ENCODE measurements around the gene PTP4A1.

PTP4A1 gene

DNA sequence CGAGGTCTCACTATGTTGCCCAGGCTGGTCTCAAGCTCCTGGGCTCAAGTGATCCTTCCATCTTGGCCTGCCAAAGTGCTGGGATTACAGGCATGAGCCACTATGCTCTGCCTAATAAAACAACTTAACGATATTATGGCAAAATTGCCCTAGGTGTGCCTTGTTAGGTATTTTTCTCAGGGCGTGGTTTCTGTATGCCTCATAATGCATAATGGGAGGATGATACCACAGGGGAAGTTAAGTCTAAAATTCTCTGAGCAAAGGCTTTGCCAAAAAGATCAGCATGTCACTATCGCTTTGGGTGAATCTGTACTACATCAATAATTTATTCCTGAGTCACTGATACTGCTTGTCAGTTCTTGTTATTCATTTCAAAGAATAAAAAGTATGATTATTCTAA is 15.9 kb upstream of the PTP4A1 start:
- DNase-seq (ENCODE audit: low spot score): no peak

DNA sequence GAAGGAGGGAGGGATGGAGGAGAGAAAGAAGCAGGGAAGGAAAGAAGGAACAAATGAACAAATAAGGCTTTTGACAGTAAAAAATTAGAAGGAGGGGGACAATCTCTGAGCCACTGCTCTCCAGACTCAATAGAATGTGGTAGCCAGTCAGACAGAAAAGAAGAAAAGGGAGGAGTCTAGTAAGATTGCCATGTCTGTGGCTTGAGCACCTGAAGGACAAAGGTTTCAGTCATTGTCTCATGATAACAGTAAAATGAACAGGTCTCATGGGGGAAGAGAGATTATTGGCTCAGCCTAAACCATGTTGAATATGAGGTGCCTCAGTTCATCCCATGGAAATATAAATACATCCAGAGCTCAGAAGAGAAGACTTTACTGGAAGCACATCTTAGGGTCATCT is 14.0 kb upstream of the PTP4A1 start:
- DNase-seq (ENCODE audit: low spot score): no peak

DNA sequence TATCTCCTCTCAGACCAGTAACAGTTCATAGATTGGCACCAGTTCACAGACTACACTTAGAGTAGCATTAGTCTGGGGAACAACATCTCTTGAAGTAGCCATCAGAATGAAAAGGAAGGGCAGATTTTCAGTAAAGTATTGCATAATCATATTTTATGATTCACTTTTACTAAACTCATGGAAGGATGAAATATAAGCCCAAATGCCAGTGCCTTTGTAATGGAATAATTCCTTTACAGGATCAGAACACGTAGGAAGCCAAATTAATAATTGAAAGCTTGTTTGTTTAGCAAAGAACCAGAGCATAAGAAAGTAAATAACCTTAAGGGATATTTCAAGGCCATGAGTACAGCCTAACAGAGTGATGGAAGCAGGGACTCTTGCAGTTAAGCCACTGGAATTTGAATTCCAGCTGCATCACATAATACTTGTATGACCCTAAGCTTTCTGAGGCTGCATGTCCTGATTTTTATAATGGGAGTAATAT is 11.4 kb upstream of the PTP4A1 start:
- DNase-seq (ENCODE audit: low spot score): no peak

DNA sequence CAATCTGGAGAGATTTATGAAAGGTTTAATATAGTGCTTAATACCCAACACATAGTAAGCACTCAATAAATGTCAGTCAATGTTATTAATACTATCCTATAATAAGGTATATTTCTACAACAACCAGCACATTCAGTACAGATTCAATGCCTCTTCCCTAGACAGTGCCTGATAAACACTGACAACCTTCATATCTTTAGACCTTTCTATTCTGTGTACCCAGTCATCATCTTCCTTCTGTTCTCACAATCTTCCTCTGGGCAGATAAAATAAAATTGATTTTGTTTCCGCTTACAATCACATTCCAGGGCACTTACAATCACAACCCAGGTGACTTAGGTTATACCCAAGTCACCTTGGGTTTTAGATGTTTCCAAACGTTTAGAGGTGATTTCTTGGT is 11.0 kb upstream of the PTP4A1 start:
- DNase-seq (ENCODE audit: low spot score): no peak

DNA sequence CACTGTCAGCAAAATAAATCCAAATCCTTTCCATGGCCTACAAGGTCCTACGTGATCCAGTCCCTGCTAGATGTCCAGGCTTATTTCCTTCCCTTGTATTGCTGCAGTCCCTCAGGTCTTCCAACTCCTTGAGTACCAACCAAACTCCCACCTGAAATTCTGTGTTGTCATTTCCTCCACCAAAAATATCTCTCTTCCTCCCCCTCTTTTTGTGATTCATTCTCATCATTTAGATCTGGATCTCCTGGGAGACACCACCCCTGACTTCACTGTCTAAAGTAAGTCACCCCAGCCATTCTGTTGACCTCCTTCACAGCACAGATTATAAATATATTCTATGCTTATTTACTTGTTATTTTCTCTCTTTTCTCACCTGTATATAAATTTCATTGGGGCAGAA is 9.0 kb upstream of the PTP4A1 start:
- DNase-seq (ENCODE audit: low spot score): no peak

DNA sequence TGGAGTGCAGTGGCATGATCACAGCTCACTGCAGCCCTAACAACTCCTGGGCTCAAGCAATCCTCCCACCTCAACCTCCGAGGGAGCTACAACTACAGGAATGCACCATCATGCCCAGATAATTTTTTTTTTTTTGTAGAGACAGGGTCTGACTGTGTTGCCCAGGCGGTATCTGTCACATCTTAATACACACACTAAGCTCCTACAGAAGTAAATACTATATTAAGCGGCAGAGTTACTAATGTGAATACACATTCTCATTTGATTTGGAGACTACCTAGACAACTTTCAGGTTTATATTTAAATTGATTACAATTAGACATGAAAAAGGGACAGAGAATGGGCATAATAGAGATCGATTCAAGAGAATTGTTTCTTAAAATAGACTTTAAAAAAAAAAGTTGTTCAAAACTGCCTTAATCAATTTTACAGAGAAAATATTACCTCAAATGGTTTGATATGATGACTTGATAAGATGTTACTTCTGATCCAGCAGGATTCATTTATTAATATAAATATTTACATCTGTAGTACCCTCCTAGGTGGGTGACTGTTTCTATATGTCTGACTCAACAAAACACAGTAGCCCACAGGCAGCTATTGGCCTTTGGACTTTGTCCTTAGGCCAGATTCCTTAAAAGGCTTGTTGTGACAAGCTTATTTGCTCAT is 7.1 kb upstream of the PTP4A1 start:
- no peak for DNase-seq (ENCODE audit: low spot score)

DNA sequence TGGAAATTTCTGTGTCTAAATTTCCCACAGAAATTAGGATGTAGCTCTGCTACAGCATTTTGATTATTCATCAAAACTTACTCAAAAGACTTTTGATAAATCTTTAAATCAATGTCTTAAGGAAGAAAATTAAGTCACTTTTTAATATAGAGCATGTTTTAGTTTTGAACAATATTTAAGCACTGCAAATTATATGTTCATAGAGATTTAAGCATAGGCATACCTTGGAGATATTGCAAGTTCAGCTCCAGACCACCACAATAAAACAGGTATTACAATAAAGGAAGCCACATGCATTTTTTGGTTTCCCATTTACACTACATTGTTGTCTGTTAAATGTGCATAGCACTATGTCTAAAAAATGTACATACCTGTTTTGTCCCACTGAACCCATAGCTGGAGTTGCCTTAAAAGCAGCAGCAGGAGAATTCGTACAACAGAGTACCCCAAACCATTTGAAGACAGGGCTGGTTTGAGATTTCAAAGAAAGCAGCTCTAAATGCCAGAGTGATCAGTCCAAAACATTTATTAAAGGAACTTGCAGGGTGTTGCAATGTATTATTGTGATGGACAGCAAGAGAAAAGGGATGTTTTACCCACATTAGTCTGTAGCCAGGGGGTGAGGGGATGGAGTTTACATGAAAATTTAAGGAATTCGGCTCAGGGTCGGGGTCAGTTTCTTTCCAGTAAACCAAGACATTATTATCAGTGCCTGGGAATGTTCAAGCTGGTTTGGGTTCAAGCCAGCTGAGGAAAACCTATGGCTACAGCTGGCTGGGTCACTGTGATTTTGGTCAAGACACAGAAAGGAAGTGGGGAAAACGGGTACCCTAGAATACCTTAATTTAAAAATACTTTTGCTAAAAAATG is 6.3 kb upstream of the PTP4A1 start:
- DNase-seq (ENCODE audit: low spot score): no peak

DNA sequence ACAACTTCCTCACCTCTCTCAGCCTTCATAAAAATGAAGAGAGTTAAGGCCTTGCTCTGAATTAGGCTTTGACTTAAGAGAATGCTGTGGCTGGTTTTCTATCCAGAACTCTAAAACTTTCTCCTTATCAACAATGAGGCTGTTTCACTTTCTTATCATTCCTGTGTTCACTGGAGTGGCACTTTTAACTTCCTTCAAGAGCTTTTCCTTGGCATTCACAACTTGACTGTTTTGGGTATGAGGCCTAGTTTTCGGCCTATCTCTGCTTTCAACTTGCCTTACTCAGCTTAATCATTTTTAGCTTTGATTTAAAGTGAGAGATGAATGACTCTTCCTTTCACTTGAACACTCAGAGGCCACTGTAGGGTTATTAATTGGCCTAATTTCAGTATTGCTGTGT is 4.3 kb upstream of the PTP4A1 start:
- no peak for DNase-seq (ENCODE audit: low spot score)

DNA sequence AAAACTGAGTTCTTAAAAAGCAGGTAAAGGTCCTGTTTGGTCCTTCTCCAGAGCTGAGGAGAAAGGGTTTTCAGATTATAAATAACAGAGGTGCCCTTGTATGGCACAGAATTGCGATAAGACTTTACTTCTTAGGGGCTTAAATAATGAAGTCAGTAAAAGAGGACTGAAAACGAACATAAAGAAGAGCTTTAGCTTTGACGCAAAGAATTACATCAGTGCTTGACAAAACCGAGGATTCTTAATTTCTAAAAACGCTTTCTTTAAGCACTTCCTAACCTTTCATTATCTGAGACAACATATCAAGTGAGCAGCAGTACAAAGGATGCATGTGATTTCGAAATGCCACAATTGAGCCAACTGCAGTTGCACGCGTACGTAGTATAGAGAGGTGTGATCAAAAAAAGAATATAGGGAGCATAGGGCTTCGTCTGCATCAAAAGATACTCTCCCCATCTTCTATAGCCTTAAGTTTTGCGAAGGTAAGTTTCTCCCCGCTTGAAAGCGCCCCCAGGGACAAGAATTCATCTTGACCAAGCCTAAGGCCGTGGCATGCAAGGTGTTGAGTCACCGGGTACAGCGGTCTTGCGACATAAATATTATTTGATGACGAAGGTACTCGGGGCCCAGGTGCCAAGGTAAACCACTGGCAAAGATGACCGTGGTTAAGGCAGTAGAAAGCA is 778 bp upstream of the PTP4A1 start:
- DNase-seq (ENCODE audit: low spot score): no peak

DNA sequence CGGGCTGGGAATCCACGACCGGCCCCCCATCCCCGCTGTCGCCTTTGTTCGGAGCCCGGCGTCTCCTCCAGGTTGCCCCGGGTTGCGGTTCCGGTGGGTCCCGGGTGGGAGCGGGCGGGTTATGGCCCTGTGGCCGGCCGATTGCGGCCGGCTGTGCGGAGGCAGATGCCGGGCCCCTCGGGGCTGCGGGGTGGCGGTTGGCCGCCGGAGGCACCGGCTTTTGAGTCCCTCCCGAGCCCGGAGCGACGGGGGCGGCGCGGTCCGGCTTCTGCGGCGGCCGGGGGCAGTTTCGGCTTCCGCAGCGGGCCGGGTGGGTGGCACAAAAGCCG is 431 bp downstream of the PTP4A1 start:
- no peak for DNase-seq (ENCODE audit: low spot score)

DNA sequence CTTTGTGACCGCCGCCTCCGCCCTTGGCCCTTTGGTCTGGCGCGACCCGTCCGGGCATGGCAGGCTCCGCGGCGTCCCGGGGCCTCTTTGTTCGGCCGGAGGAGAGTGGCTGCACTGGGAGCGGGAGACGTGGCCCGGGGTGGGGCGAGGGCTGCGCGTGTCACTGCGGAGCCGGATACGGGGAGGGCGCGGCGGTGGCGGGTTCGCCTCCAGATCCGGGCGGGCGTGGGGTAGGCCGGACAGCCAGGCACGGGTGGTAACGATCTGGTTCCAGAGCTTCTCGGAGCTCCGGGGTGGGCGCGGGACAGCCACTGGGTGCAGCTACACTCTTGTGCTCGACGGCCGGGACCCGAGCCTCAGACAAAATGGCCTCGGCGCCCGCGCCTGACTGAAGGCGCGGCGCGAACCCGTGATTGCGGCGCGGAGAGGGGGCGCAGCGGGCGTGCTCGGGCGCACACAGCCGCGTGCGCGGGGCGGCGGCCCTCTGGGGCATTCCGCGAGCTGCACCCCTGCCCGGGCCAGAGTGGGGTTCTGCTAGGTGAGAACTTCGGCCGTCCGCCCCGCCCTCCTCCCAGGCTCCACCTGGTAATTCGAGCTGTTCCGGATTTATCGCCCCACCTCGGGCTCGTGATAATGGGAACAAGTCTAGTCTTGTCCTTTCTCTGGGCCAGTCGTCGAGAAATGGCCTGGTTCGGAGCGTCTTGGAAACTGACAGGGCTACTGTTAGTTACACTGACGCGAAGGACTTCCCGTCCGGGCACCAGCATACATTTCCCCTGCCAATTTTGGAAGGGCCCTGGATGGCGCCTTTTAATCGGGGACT is 1.0 kb downstream of the PTP4A1 start:
- DNase-seq (ENCODE audit: low spot score): peak; percentile 58

DNA sequence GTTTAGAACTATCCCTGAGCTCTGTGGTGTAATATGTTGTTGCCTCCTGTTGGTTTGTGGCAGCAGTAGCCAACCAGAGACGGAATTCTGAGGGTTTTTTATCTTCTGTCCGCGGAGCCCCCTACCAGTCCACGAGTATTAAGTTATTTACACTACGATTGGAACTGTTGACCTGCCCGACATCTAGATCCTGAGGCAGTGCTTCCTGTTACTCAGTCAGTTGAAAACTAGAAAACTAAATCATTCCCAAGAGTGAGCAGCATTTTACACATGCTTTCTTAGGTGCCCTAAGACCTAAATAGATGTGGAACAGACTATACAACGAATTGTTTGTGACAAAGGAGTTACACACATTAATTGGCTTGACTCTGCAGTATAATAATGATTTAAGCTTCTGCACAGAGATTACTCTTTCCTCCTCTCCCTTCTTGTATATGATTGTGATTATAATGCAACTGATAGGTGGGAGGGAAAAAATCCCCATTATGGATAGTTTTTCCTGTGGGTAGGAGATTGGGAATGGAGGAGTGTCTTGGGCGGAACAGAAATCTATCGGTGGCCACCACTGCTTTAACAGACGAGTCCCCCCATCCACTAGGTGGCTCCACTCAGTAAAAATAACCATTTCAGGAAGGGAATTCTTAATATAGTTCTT is 1.7 kb downstream of the PTP4A1 start:
- peak; percentile 67 for DNase-seq (ENCODE audit: low spot score)

DNA sequence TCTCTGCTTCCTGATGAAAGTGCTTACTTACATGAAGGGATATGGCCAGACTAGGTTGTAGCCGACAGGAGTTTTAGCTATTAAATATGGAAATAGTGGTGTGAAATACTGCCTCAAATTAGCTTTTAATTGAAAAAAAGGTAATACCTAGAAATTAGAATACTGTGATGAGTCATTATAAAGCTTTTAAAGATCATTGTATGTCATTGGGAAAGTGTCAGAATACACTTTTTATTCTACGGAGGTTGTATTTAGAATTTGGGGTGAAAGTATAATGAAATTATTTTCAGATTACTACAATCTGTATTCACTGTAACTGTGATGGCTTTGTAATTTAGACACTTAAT is 2.2 kb downstream of the PTP4A1 start:
- no peak for DNase-seq (ENCODE audit: low spot score)

DNA sequence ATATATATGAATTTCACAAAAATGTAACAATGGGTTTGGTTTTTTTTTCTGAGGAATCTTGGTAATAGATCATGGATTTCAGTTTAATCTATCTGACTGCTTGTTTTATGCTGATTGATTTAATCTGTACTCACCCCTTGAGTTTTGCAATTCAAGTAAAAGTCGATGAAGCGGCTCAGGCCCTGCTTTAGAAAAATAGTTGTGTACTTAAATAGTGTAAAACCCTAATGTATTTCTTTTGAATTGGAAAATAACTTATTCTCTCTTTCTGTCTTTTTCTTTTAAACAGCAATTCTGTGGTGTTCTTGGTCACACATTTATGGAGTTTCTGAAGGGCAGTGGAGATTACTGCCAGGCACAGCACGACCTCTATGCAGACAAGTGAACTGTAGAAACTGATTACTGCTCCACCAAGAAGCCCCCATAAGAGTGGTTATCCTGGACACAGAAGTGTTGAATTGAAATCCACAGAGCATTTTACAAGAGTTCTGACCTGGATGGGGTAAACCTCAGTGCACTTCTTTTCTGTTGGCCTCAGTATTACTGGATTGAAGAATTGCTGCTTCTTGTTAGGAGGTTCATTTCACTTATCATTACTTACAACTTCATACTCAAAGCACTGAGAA is 4.0 kb downstream of the PTP4A1 start:
- no peak for DNase-seq (ENCODE audit: low spot score)

DNA sequence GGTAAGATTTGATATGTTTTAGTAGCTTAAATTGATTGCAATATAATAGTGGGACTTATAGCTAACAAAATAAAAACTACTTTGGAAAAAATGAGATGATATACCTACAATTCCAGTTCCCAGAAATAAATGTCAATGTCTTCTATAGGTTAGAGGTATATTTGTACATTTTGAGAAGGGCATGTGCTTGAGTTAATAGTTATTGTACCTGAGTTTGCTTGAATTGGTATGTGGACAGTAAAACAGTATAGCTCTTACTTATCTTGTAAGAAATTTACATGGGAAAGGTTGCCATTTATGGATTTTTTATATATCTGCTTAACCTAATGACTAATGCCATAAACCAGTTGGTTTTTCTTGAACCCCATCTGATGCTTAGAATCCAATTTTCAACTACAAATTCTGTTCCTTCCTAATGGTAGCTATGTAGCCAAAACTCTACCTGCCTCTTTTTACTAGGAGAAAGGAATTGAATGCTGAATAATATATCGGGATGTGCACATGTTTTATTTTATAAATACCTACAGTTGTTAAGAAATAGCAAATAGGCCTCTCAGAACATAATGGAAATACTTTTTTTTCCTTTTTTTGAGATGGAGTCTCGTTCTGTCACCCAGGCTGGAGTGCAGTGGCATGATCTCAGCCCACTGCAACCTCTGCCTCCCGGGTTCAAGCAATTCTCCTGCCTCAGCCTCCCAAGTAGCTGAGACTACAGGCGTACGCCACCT is 4.9 kb downstream of the PTP4A1 start:
- no peak for DNase-seq (ENCODE audit: low spot score)

DNA sequence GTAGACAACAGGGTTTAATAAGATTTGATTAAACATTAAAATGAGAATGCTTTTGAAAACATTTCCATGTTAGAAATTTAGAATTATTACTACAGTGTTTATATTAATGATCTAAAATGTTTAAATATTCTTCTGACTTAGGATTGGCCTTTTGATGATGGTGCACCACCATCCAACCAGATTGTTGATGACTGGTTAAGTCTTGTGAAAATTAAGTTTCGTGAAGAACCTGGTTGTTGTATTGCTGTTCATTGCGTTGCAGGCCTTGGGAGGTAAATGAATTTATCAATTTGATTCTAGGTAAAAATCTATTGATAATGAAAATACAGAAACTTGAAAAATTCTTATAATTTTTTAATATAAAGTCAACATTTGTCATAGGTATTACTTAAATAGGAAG is 6.5 kb downstream of the PTP4A1 start:
- DNase-seq (ENCODE audit: low spot score): no peak

DNA sequence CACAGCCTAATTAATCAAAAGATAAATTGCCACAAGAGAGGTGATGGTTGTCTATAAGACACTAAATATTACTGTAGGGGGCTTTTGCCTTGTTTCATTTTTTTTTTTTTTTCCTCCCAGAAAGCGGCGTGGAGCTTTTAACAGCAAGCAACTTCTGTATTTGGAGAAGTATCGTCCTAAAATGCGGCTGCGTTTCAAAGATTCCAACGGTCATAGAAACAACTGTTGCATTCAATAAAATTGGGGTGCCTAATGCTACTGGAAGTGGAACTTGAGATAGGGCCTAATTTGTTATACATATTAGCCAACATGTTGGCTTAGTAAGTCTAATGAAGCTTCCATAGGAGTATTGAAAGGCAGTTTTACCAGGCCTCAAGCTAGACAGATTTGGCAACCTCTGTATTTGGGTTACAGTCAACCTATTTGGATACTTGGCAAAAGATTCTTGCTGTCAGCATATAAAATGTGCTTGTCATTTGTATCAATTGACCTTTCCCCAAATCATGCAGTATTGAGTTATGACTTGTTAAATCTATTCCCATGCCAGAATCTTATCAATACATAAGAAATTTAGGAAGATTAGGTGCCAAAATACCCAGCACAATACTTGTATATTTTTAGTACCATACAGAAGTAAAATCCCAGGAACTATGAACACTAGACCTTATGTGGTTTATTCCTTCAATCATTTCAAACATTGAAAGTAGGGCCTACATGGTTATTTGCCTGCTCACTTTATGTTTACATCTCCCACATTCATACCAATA is 7.8 kb downstream of the PTP4A1 start:
- no peak for DNase-seq (ENCODE audit: low spot score)

DNA sequence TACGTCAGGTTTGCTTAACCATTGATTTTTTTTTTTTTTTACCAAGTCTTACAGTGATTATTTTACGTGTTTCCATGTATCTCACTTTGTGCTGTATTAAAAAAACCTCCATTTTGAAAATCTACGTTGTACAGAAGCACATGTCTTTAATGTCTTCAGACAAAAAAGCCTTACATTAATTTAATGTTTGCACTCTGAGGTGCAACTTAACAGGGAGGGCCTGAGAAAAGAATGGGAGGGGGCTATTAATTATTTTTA is 8.4 kb downstream of the PTP4A1 start:
- DNase-seq (ENCODE audit: low spot score): no peak

DNA sequence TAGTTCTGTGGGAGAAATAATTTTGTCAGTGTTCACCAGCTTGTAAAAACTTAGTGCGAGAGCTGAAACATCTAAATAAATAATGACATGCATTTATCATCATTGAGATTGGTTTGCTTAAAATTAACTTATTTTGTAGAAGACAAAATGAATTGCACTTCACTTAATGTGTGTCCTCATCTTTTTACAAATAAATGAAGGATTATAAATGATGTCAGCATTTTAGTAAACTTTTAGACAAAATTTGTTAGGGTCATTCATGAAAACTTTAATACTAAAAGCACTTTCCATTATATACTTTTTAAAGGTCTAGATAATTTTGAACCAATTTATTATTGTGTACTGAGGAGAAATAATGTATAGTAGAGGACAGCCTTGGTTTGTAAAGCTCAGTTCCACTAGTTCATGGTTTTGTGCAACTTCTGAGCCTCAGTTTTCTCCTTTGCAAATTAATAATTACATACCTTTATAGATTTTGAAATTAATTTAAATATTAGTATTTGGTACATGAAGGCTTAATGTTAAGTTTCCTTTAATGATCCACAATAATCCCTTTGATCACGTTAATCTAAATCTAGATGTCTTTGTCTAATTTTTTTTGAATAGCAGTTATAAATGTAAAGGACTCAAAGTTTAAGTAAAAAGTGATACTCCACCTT is 9.2 kb downstream of the PTP4A1 start:
- no peak for DNase-seq (ENCODE audit: low spot score)

All from CD4-positive, alpha-beta T cell treated with Interleukin-15 for 4 hours (primary cell).